ENCODE data around the gene ARF5.

The ARF5 gene

GRCh38 chr7:127588697-127589482, 679 bp downstream of the ARF5 start:
- FAIRE-seq, result no peak

GRCh38 chr7:127589896-127590295, 1.7 kb downstream of the ARF5 start:
- no peak for FAIRE-seq

GRCh38 chr7:127591189-127591588, 3.0 kb downstream of the ARF5 start:
- no peak for FAIRE-seq

DNA sequence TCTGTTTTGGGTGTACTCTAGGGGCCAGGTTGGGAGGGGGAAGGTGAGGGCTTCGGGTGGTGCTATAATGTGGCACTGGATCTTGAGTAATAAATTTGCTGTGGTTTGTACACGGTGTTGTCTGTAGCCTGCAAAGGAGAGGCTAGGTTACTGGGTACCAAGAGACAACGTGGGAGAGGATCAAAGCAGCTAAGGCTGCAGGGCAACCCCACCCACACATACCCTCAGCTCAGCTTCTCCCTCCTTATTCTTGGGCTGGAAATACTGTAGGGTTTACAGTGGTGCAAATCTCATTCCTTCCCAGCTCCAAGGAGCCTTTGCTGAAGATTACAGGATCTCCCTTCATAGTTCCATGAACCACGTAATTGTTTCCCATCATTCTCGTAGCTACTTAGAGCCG, 3.4 kb downstream of the ARF5 start:
- FAIRE-seq, result no peak

DNA sequence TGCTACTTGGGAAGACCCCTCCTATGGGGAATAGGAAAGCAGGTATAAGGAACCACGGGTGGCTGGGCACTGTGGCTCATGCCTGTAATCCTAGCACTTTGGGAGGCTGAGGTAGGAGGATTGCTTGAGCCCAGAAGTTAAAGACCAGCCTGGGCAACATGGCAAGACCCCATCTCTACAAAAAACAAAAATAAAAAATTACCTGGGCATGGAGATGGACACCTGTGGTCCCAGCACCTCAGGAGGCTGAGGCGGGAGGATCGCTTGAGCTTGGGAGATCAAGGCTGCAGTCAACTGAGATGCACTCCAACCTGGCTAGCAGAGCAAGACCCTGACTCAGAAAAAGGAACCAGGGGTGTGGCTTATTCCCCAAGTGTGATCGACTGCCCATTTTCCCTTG, 4.3 kb downstream of the ARF5 start:
- no peak for FAIRE-seq

- no peak for FAIRE-seq
Measured at GRCh38 chr7:127594490-127594889, 6.3 kb downstream of the ARF5 start.

DNA sequence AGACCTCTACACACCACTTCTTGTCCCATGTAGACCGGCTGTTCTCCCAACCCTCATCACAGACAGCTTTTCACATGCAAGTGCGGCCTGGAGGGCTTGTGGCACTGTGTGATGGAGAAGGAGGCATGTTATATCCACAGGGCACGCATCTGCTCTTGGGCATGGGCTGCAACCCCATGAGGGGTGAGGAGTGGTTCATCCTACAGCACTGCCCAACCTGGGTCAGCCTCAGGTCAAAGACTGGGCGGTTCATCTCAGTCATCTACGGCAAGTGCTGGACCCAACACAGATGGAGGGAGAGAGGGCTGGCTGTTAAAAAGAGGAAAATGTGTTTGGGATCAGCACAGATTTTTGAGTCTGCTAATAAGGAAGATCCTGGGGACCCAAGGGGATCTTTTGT, 7.5 kb downstream of the ARF5 start:
- FAIRE-seq, result no peak

DNA sequence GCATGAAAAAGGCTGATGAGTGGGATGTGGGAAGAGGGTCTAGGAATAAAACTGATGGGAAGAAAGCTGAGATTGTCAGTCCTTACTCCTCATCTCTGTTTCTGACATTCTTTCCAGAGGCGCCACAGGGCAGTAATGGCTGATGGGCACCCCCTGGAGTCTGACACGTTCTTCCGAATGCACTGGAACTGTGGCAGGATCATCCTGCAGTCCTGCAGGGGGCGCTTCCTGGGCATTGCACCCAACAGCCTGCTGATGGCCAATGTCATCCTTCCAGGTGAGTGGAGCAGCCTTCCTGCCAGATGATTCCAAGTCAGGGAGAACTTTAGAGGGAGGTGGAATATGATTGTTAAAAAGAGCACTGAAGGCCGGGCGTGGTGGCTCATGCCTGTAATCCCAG, 10.1 kb downstream of the ARF5 start:
- FAIRE-seq, result no peak

- FAIRE-seq, result no peak
Measured at GRCh38 chr7:127600885-127601284, 12.7 kb downstream of the ARF5 start.

GRCh38 chr7:127608446-127608845, 20.2 kb downstream of the ARF5 start:
- FAIRE-seq, result no peak

GRCh38 chr7:127609297-127609696, 21.1 kb downstream of the ARF5 start:
- FAIRE-seq, result no peak

DNA sequence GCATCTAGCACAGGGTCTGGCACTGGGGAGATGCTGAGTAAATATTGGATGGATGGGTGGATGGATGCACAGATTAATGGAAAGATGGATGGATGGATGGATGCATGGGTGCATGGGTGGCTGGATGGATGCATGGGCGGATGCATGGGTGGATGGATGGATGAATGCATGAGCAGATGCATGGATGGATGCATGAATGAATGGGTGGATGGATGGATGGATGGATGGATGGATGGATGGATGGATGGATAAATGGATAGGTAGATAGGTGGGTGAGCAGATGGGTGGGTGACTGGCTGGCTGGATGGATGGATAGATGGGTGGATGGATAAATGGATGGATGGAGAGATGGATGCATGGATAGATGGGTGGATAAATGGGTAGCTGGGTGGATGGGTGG, 24.1 kb downstream of the ARF5 start:
- no peak for FAIRE-seq

- FAIRE-seq, result no peak
Measured at GRCh38 chr7:127616724-127617123, 28.5 kb downstream of the ARF5 start.

DNA sequence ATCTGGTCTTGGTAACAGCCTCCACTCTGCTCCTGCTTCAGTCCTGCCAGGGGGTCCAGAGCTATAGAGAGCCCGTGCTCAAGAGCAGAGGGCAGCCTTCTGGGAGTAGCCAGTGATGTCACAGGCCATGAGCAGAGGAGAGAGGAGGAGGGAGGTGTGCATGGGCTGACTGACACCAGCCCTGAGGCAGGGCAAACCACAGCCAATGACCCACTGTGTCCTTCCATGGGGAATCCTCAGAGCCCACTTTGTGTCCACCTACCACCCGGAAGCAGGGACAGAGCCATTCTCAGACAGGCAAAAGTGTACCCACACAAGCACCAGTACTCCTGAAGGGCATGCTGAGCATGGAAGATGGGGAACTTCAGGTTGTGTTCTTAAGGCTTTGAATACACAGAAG, 29.8 kb downstream of the ARF5 start, which contains the start of gene PAX4:
TSS of gene PAX4 (minus strand) at position 101 of the 400 bp plus-strand sequence. CDS start 2,214 bp downstream, outside the sequence.
- no peak for FAIRE-seq

DNA sequence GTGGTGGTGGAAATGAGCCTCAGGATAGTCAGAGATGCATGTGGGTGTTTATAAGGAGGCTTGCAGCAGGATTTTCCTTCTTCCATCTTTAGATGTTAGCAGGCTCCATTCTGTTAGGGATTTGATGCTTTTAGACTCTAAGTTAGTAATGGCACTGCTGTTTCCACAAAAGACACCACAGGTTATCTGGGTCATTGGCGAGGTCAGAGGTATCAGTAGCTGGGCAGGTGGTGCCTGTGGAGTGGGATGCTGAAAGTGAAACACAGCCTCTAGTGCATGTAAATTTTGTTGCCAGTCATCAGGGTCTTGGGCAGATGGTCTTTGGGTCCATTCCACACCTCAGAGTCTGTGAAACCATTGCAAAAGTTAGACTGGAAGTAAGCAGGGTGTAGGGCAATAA, 30.6 kb downstream of the ARF5 start:
- no peak for FAIRE-seq

GRCh38 chr7:127619681-127620405, 31.6 kb downstream of the ARF5 start:
- FAIRE-seq, result no peak

- no peak for FAIRE-seq
Measured at GRCh38 chr7:127620406-127621233, 32.4 kb downstream of the ARF5 start.

- FAIRE-seq, result no peak
Measured at GRCh38 chr7:127625331-127625730, 37.1 kb downstream of the ARF5 start.

- no peak for FAIRE-seq
Measured at GRCh38 chr7:127628445-127628844, 40.2 kb downstream of the ARF5 start.

- FAIRE-seq, result no peak
Measured at GRCh38 chr7:127629268-127629854, 41.1 kb downstream of the ARF5 start.

DNA sequence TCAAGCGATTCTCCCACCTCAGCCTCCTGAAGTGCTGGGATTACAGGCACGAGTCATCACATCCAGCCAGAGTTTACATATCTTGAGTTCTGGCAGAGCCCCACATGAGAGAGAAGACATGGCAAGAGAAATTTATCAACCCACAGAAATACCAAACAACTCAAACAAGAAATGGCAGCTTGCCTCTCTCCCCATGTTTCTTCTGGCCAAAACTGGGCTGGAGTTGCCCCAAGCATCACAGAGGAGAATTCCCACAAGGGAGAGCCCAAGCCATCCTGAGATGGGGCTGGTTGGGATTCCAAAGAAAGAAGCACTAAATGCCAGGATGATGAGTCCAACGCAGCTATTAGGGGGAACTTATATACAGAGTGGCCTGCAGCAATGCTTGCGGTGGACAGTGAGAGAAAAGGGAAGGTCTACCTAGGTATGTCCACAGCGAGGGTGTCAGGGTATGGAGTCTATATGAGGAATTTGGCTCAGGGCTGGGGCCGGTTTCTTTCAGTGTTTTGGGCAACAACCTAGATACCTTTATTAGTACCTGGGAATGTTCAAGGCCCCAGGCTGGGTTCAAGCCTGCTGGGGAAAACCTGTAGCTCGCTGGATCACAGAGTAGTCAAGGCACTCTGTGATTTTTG, 44.2 kb downstream of the ARF5 start:
- FAIRE-seq, result no peak

DNA sequence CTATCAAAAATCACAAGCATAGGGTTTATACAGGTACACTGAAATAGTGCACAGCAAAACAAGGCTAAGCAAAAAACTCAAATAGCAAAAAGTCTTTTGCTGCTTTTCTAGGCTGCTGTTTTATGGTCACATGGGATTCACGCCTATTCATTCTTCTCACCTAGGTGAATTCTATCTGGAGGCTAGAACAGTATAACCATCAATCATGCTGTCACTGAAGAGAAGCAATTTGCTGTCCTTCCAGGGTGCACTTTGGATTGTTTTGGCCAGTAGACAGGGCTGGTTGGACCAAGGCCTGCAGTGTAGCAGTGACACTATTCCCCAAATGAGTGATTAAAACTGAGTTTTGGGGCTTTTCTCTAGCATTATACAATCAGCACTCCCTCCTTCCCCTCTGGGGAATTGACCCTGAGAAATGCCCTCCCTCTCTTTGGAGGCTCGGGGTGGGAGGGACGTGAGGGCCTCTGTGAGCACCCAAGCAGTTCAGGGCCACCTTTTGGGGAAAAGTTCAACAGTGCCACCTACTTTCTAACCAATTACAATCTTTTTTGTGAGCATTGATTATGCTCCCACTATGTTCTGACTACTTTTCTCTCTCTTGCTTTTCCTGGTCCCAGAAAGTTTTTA, 47.6 kb downstream of the ARF5 start:
- no peak for FAIRE-seq
